Breast epithelium (tissue), 3 donors: Measurements from ENCODE around the gene RFX8.

Experiments
- CTCF ChIP-seq, 3 donors: fragments of 450-650 bp; IDR thresholded peaks; one replicate each; pipeline ENCODE4 v1.5.1; 2016 to 2017; ENCODE audit warnings: antibody characterized with exemption in 3 of 3, mild to moderate bottlenecking in 3 of 3, moderate library complexity in 3 of 3
- POLR2A ChIP-seq: fragments of 450-650 bp; IDR thresholded peaks from one replicate; pipeline ENCODE4 v1.6.1; 2016; ENCODE audit warnings: antibody characterized with exemption, mild to moderate bottlenecking, moderate library complexity
- POLR2AphosphoS5 ChIP-seq, 3 donors: sonication (generic); formaldehyde crosslinking; IDR thresholded peaks; one replicate each; pipeline ENCODE4 v1.6.1; 2017; ENCODE audit warnings: antibody characterized with exemption in 3 of 3

GRCh38 chr2:101360232-101360631 is 114.7 kb downstream of the RFX8 start:
- no peak for TF ChIP-seq CTCF (IDR thresholded peaks at IDR 0.05)
- no peak for TF ChIP-seq POLR2A
- TF ChIP-seq POLR2AphosphoS5 (IDR thresholded peaks at IDR 0.05) = no peak
